Bronchial epithelial cell (primary cell): Measurements from ENCODE around the gene TBXA2R. TPM values are rescaled to one million over a fixed set of nuclear protein-coding genes. Genes with fewer than 3 reads are reported as not detected.

Source experiments
- DNase-seq: peaks from one replicate; pipeline ENCODE4 v3.0.0-alpha.2; 2010; ENCODE audit warnings: low read depth
- FAIRE-seq: peaks from 2 replicates; lab custom pipeline; 2011; peaks lifted over from hg19 to GRCh38; lab: Jason Lieb, UNC
- H3K27me3 ChIP-seq: 2 replicates; pipeline ENCODE4 v1.5.1; 2011; ENCODE audit warnings: low read length; ENCODE audit not compliant: control insufficient read depth, insufficient read depth
- H3K36me3 ChIP-seq: 2 replicates; pipeline ENCODE4 v1.5.1; 2011; ENCODE audit warnings: low read length; ENCODE audit not compliant: control insufficient read depth, insufficient read depth
- H3K4me3 ChIP-seq: 2 replicates; pipeline ENCODE4 v1.5.1; 2011; ENCODE audit warnings: mild to moderate bottlenecking, low read depth, low read length, control low read depth
- CTCF ChIP-seq: IDR thresholded peaks from 2 replicates; pipeline ENCODE4 v1.5.1; 2011; ENCODE audit warnings: mild to moderate bottlenecking, moderate library complexity, low read length, control low read depth, inconsistent platforms; ENCODE audit not compliant: insufficient read depth, severe bottlenecking
- total RNA-seq: library from RNA; depleted of rRNA; stranded (reverse); fragments of >200 nt; gene quantifications from 2 replicates; pipeline ENCODE4 v1.2.1, GENCODE V29; 2014

The TBXA2R gene
- total RNA-seq: not detected in 2 replicates

- Histone ChIP-seq H3K27me3 (no peaks in the 10 kb centered on the region), H3K4me3 (peak within 1 kb of the TSS; percentile 25), H3K36me3 (peaks cover 6% of the 10 kb centered on the region)
- no peak for TF ChIP-seq CTCF
- FAIRE-seq (no peak), DNase-seq (peak; percentile 18)
Measured at GRCh38 chr19:3606690-3607289, at the start of gene TBXA2R. Gene TBXA2R, minus strand, starts transcription at chr19:3606875. Its CDS starts 6,241 bp downstream, at chr19:3600634.

- Histone ChIP-seq H3K36me3 (peaks cover 13% of the 10 kb centered on the region), H3K27me3 (no peaks in the 10 kb centered on the region), H3K4me3 (no peak overlapping the region)
- DNase-seq: no peak
- TF ChIP-seq CTCF: no peak
- FAIRE-seq: no peak
Measured at GRCh38 chr19:3656073-3656746, 49.5 kb upstream of the TBXA2R start.

- DNase-seq (peak; percentile 53), FAIRE-seq (no peak)
- Histone ChIP-seq H3K36me3 (peaks cover 14% of the 10 kb centered on the region), H3K4me3 (no peak overlapping the region), H3K27me3 (no peaks in the 10 kb centered on the region)
- no peak for TF ChIP-seq CTCF
Measured at GRCh38 chr19:3655402-3656072, 48.9 kb upstream of the TBXA2R start.

- DNase-seq: no peak
- H3K4me3 ChIP-seq: no peak overlapping the region
- peaks cover 12% of the 10 kb centered on the region for H3K36me3 ChIP-seq
- FAIRE-seq: no peak
- no peaks in the 10 kb centered on the region for H3K27me3 ChIP-seq
- peak; percentile 14 for TF ChIP-seq CTCF
Measured at GRCh38 chr19:3653865-3654513, 47.3 kb upstream of the TBXA2R start.

GRCh38 chr19:3653081-3653795 lies 46.6 kb upstream of the TBXA2R start:
- no peak for FAIRE-seq
- TF ChIP-seq CTCF: no peak
- Histone ChIP-seq H3K4me3 (no peak overlapping the region), H3K36me3 (peaks cover 15% of the 10 kb centered on the region), H3K27me3 (no peaks in the 10 kb centered on the region)
- DNase-seq: no peak
